PC-9 (cell line): Measurements from ENCODE around the gene C1orf52. TPM values are rescaled to one million over a fixed set of nuclear protein-coding genes. Genes with fewer than 3 reads are reported as not detected.

Source experiments
- Bru-seq: library from RNA; stranded (reverse); fragments of 400-500 nt; gene quantifications from one replicate; lab custom pipeline; 2021; lab: Mats Ljungman, UMichigan
- BruChase-seq, 2 experiments: library from RNA; stranded (reverse); fragments of 400-500 nt; gene quantifications; one replicate each; lab custom pipeline; 2021; lab: Mats Ljungman, UMichigan
- BruUV-seq: library from RNA; stranded (reverse); fragments of 400-500 nt; replicated peaks from 2 replicates; lab custom pipeline; 2021; lab: Mats Ljungman, UMichigan
- CTCF ChIA-PET: fragments of 300-600 bp; sonication (Branson Sonifier 250); formaldehyde crosslinking; loops from one replicate; lab custom pipeline; 2022; ENCODE audit warnings: antibody characterized with exemption; lab: Charles Lee
- POLR2A ChIA-PET: fragments of 300-600 bp; sonication (Branson Sonifier 250); formaldehyde crosslinking; loops from one replicate; lab custom pipeline; 2022; ENCODE audit warnings: antibody characterized with exemption; ENCODE audit not compliant: unreplicated experiment; lab: Charles Lee
- DNase-seq, 2 experiments: peaks; one replicate each; pipeline versions ENCODE4 v3.0.0 to v3.0.0-alpha.2; 2015 to 2022; ENCODE audit warnings: mixed read lengths in 1 of 2
- H2AFZ ChIP-seq: fragments of 200-600 bp; sonication (generic); 2 replicates; pipeline ENCODE4 v1.8.1; 2017; ENCODE audit warnings: antibody characterized with exemption
- H3F3A ChIP-seq: fragments of 200-600 bp; sonication (generic); 2 replicates; pipeline ENCODE4 v1.8.1; 2017; ENCODE audit warnings: antibody characterized with exemption, mild to moderate bottlenecking, low read depth; ENCODE audit not compliant: insufficient read depth
- H3K27ac ChIP-seq: fragments of 200-600 bp; sonication (generic); 2 replicates; pipeline ENCODE4 v1.6.1; 2016; ENCODE audit warnings: mixed run types
- H3K27me3 ChIP-seq: fragments of 200-600 bp; sonication (generic); 2 replicates; pipeline ENCODE4 v1.6.1; 2016; ENCODE audit warnings: low read depth, mixed run types; ENCODE audit not compliant: insufficient read depth
- H3K36me3 ChIP-seq: fragments of 200-600 bp; sonication (generic); 2 replicates; pipeline ENCODE4 v1.6.1; 2016; ENCODE audit warnings: low read depth, mixed run types
- H3K4me1 ChIP-seq: fragments of 200-600 bp; sonication (generic); replicated peaks from 2 replicates; pipeline ENCODE4 v1.6.1; 2016; ENCODE audit warnings: mixed run types; ENCODE audit not compliant: insufficient read depth
- H3K4me2 ChIP-seq: fragments of 200-600 bp; sonication (generic); 2 replicates; pipeline ENCODE4 v1.6.1; 2017; ENCODE audit warnings: mixed run types
- H3K4me3 ChIP-seq: fragments of 200-600 bp; sonication (generic); 2 replicates; pipeline ENCODE4 v1.6.1; 2016; ENCODE audit warnings: mixed run types
- H3K79me2 ChIP-seq: fragments of 200-600 bp; sonication (generic); 2 replicates; pipeline ENCODE4 v1.6.1; 2017; ENCODE audit warnings: low read depth, mixed run types
- H3K9me2 ChIP-seq: fragments of 200-600 bp; sonication (generic); 2 replicates; pipeline ENCODE4 v1.8.1; 2017; ENCODE audit warnings: mild to moderate bottlenecking; ENCODE audit not compliant: insufficient read depth
- H3K9me3 ChIP-seq: fragments of 200-600 bp; sonication (generic); 2 replicates; pipeline ENCODE4 v1.8.1; 2016; ENCODE audit warnings: low read depth; ENCODE audit not compliant: insufficient read depth
- H4K20me1 ChIP-seq: fragments of 200-600 bp; sonication (generic); 2 replicates; pipeline ENCODE4 v1.8.1; 2017; ENCODE audit not compliant: insufficient read depth
- CTCF ChIP-seq: fragments of 200-600 bp; sonication (generic); conservative IDR thresholded peaks from 2 replicates; pipeline ENCODE4 v1.6.1; 2017; ENCODE audit warnings: mixed run types, antibody characterized with exemption, mild to moderate bottlenecking, moderate library complexity
- EZH2 ChIP-seq: fragments of 200-600 bp; sonication (generic); IDR thresholded peaks from 2 replicates; pipeline ENCODE4 v1.8.0; 2017; ENCODE audit warnings: antibody characterized with exemption, low read depth
- intact Hi-C: fragments of 100-400 bp; cut with micrococcal nuclease; formaldehyde crosslinking; loops from one replicate; pipeline ENCODE4 v1.10.0; 2022; ENCODE audit not compliant: unreplicated experiment
- long read RNA-seq: library from polyadenylated mRNA; stranded (forward); transcript quantifications from one replicate; pipeline ENCODE4 v2.0.0, GENCODE V29; 2022
- total RNA-seq: library from RNA; stranded (reverse); gene quantifications from 2 replicates; pipeline ENCODE4 v1.2.3, GENCODE V29; 2021

C1orf52 gene
- total RNA-seq (20.7 and 23.3 TPM in 2 replicates), Bru-seq, nascent RNA (percentile 95 among the genes with signal in this experiment), BruChase-seq, experiment 1, labeled RNA remaining after a 2-hour chase (percentile 97 among the genes with signal in this experiment), BruChase-seq, experiment 2, labeled RNA remaining after a 6-hour chase (percentile 80 among the genes with signal in this experiment)
- long read RNA-seq, transcript C1orf52-203 (3 exons, 1,219 nt) = major isoform, 24 of 38 reads
- long read RNA-seq, transcript C1orf52-201 (4 exons, 3,391 nt) = minor isoform, 11 of 38 reads
- long read RNA-seq, partial matches to known transcripts = 0 of 38 reads
- long read RNA-seq, other reads (novel, unspliced or antisense) = 3 of 38 reads

- intact Hi-C loops = loop anchor here (1.0 kb wide), 2 partner anchors 150 to 314 kb away; no protein-coding TSS in a partner anchor
- Histone ChIP-seq H3K79me2 (peaks cover 35% of the 10 kb centered on the region), H3K27ac (peak within 1 kb of the TSS; percentile 35; the same call in 1 of the 2 replicates), H3K36me3 (peaks cover 26% of the 10 kb centered on the region), H3K4me1 (peaks cover 20% of the 10 kb centered on the region), H3K27me3 (no peaks in the 10 kb centered on the region), H3K4me2 (peak within 1 kb of the TSS; percentile 86), H2AFZ (peak within 1 kb of the TSS; percentile 81), H3F3A (peaks cover 51% of the 10 kb centered on the region), H3K9me2 (no peaks in the 10 kb centered on the region), H4K20me1 (peaks cover 14% of the 10 kb centered on the region), H3K4me3 (peak within 1 kb of the TSS; percentile 82), H3K9me3 (peaks cover 4% of the 10 kb centered on the region; the same call in 1 of the 2 replicates)
- POLR2A ChIA-PET = interaction anchor here (0.6 kb wide), 2 partner anchors 30 to 299 kb away, joined by 3 read pairs; no protein-coding TSS in a partner anchor
- CTCF ChIA-PET = interaction anchor here (0.5 to 2.0 kb wide), 8 partner anchors 17 to 744 kb away, joined by 3 to 9 read pairs (median 4); partner anchors contain the start of gene BCL10
- peak; percentile 99 for TF ChIP-seq CTCF
- no peak for TF ChIP-seq EZH2
- TSS peak; percentile 33 for BruUV-seq
- DNase-seq = peak; percentile 80 to 95
Observed at GRCh38 chr1:85259118-85259911, at the start of gene C1orf52. Gene C1orf52, minus strand, starts transcription at chr1:85259662. Its CDS starts 29 bp downstream, at chr1:85259633.

- no peak for DNase-seq
Observed at GRCh38 chr1:85308833-85309350, 49.4 kb upstream of the C1orf52 start.

More at GRCh38 chr1:85308833-85309350, 49.4 kb upstream of the C1orf52 start:
- Histone ChIP-seq H3K9me3 (no peaks in the 10 kb centered on the region), H3K4me3 (no peak overlapping the region), H3K27ac (no peak overlapping the region), H3K9me2 (no peaks in the 10 kb centered on the region), H4K20me1 (no peaks in the 10 kb centered on the region), H3K79me2 (no peaks in the 10 kb centered on the region), H3K4me1 (peaks cover 10% of the 10 kb centered on the region), H3K27me3 (no peaks in the 10 kb centered on the region), H2AFZ (no peak overlapping the region), H3K36me3 (no peaks in the 10 kb centered on the region), H3K4me2 (no peak overlapping the region), H3F3A (peaks cover 6% of the 10 kb centered on the region; the same call in 1 of the 2 replicates)
- intact Hi-C loops = loop anchor here (1.0 to 5.0 kb wide), 8 partner anchors 36 to 708 kb away; partner anchors contain the start of gene ZNHIT6
- TF ChIP-seq EZH2 (no peak), CTCF (no peak)
- ChIA-PET POLR2A (interaction anchor here (1.0 kb wide), 1 partner anchor 384 kb away, joined by 3 read pairs; no protein-coding TSS in a partner anchor), CTCF (interaction anchor here (0.6 to 1.3 kb wide), 5 partner anchors 11 to 384 kb away, joined by 3 to 8 read pairs (median 4); partner anchors contain the start of gene CCN1)
- BruUV-seq = no TSS peak
